ENCODE data around the gene PKHD1.
"Not testable (repeated sequence)": the region's sequence is repeated elsewhere in the genome, so short reads cannot be mapped to it uniquely, and the experiment has no call there.

PKHD1 gene

GRCh38 chr6:51976374-51976773 lies 111.0 kb downstream of the PKHD1 start:
- no peak for DNase-seq

- no peak for DNase-seq
These were observed 114.8 kb downstream of the PKHD1 start for GRCh38 chr6:51972659-51973058.

GRCh38 chr6:51968265-51968664 lies 119.1 kb downstream of the PKHD1 start:
- no peak for DNase-seq

DNA sequence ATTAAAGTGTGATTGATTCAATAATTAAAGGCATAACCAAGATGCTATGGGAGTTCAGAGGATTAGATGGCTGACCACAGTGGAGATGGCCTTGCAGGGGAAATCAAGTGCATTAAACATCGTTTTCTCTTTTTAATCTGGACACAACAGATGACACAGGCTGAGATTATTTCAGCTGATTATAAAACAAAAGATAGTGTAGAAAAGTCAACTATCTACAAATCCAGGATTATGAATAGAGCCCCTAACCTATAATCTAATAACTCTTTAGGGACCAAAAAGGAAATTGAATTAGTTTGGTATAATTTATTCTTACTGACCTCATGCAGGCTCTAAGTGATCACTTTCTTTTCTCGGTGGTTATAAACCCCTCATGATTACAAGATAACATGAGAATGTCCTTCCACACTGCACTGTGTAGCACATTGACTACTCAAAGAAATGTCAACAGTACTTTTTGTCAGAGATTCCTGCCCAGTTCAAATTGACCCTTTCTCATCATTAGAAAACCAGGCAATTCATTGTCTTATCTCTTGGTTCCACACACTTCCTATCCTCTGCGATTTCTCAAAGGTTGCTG lies 122.1 kb downstream of the PKHD1 start:
- no peak for DNase-seq

DNA sequence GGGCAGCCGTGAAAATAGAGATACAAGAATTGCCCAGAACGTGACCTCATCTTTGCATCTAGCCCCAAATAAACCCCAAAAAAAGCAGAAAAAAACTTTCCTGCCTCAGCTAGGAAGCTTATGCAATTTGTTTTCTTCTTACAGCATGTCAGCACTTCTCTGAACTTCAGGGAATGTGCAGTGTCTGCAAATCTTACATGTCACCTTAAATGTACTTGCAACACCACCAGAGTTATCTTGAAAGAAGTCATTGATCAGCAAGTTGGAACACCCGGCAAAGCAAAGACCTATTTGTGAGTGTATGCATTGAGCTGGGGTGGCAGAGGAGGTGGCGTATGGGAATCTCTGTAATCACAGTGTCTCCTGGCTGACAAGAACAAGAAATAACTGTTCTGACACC lies 123.4 kb downstream of the PKHD1 start:
- no peak for DNase-seq

DNA sequence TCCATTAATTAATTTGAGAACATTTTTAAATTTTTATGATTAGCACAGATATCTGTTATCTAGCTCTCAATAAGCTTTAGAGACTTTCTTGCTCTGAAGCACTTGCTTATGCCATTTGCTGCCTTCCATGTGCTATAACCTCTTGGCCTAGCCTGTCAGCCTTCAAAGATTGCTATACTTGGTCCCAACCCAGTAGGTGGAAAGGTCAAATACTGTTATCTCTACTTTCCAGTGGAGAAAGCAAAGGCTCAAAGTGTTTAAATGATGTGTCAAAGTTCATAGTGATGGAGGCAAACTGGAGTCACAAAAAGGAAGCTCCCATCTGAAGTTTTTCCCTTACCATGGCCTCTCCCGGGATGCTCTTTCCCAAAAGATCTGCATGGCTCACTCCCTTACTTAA lies 125.1 kb downstream of the PKHD1 start:
- DNase-seq, result no peak

- no peak for DNase-seq
These were observed 127.0 kb downstream of the PKHD1 start for GRCh38 chr6:51960419-51960818.

DNA sequence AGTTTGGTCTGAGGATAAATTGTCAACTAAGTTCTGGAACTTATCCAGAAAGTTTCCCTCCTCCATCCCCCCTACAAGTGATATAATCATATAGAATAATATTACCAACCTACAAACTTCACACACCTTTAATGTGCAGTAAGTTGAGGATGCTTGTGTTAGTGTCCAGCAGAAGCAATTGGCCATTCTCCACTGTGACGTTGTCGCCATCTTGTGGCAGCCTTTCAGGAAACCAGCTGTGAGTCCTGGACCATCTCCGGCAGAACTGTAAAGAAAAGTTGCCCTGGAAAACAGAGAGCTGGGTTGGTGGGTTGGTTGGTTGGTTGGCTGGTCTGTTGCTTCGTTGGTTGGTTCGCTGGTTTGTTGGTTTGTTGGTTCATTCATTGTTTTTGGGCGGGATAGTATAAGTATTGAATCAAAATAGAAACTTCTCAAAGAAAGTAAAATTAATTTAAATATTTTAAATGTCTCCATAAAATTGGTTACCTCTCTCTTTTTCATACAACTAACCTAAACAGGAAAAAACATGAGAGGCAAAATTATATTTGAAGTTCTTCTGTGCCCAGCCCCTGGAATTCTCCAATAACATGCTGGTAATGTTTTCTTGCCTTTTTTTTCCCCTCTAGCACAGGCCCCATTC lies 127.5 kb downstream of the PKHD1 start:
- DNase-seq, result no peak

DNA sequence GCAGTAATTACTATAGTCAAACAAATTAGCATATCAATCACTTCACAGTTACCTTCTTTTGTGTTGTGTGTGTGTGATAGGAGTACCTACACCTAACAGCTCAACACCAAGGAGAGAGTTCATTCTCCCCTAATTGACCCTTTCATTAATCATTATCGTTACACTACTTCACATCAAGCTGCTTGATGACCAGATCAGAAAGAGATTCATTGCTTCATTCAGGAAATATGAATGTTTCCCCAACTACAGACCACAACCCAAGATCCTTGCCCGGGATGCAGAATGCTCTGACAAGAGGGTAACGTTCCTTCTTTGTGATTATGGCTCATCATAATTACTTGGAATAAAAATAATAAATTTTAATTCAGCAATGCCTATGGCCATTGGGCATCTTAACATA lies 132.7 kb downstream of the PKHD1 start:
- DNase-seq, result no peak

DNA sequence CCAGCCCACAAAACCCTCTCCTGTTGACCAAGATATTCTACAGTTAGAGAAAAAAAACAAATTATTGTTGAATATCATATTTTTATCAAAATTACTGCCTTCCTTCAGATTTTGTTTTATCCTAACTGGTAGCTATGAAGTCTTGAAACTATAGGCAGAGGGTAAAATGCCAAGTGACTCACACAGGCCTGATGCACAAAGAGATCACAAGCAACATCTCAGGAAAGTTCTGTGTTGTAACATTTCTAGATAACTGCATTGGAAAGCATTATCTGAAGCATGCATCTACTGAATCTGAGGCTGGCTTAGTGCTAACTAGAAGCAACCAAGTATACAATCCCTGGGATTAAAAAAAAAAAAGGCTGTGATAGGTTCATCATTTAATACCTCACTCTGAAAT lies 134.2 kb downstream of the PKHD1 start:
- no peak for DNase-seq

DNA sequence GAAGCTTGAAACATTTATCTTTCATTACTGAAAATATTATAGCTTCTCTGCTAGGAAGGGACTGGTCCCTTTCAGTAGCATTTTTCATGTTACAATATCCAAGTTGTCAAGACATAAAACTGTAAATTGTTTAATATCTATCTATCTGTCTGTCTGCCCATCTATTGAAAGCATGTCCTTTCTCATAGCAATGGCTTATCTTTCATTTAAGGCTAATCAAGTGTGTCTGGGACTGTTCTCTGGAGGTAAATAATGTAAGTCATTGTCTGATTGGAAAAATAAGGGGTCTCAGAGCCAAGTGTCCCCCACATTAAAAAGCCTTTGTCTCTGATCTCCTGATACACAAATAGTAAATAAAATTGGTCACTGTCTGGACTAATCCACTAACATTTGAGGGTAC lies 135.5 kb downstream of the PKHD1 start:
- no peak for DNase-seq

DNA sequence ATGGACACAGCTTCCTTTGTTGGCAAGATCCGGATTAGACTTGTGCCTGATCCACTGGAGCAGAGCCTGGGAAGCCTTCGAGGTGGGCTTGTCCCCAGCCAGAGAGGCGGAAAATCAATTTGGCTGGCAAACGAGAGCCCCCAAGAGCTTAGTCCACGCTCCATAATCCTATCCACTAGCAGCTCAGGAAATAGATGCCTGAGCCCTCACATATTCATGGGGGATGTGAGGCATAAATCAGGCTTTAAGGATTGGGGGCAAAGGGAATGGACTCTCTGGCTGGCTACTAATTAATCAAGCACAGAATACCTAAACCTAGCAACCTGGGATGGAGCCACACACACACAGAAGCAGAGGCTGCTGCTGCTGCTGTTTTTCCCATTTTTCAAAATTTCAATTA lies 137.9 kb downstream of the PKHD1 start:
- DNase-seq, result no peak

DNA sequence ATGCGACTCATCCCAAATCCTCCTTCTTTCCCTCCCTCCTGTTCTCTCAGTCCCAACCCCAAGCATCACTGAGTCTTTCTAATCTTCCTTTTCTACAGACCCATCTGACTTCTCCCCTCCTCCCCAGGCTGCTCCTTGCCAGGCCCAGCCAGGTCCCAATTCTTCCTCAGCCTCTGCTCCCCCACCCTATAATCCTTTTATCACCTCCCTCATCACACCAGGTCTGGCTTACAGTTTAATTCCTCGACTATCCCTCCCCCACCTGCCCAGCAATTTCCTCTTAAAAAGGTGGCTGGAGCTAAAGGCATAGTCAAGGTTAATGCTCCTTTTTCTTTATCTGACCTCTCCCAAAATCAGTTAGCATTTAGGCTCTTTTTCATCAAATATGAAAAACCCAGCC lies 147.7 kb downstream of the PKHD1 start:
- DNase-seq, result not testable (repeated sequence)

DNA sequence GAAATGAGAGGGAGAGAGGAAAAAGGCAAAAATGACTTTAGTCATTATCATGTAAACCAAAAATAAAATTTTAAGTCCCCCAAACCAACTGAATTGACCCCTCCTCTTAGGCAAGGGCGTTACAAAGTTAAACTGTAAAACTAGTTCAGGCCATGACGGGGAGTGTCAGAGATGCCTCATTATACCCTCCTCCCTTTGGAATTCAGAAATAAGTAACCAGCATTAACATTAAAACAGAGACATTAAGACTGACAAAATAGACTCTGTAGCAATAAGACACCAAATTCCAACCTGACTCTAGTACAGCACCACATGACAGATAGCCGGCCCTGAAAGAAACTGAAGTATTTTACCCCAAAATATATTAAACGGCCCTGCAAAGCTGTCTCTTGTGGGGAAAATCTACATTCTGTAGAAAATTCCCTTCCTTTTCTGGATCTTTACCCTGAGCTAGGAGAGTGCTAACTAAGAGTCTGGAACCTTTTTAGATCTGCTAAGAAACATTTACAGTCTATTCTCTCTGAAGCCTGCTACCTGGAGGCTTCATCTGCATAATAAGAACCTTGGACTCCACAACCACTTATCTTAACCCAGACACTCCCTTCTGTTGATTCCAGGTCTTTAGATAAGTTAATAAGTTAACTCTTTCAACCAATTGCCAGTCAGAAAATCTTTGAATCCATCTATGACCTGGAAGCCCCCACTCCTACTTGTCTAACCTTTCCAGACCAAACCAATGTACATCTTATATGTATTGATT lies 150.7 kb downstream of the PKHD1 start:
- no peak for DNase-seq

DNA sequence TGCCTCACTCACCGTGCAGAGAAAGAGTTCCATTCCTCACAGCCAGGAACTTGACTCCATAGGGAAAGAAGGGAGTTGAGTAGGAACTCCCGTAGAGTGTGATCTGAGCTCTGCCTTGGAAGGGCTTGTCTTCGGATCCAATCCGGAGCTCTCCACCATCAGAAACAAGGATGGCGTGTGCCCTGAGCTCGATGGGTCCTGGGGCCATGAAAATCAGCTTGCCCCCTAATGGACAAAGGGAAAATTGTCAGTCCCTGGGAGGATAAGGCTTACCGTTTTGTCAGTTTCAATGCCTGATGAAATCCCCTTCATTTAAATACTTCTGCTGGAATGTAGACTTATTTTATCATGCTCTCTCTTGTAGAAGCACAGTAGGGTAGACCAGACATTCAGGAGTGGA lies 153.3 kb downstream of the PKHD1 start:
- DNase-seq, result no peak

DNA sequence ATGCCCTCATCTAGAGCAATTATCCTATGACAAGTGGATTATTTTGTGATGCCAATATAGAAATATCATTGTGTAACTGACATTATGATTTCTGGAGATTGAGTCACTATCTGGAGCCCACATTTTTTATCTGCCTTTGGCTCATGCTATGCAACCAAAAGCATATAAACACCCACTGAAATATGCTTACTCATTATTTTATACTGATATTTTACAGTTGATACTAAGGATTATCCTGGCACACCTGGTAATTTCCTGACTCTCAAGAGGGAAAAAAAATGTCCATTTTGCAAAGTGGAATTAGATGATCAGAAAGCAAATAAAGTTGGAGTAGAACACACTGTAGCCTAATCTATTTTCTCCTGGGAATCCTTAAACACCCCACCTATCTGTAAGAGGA lies 154.5 kb downstream of the PKHD1 start:
- DNase-seq, result no peak

- no peak for DNase-seq
These were observed 156.8 kb downstream of the PKHD1 start for GRCh38 chr6:51930602-51931001.

DNA sequence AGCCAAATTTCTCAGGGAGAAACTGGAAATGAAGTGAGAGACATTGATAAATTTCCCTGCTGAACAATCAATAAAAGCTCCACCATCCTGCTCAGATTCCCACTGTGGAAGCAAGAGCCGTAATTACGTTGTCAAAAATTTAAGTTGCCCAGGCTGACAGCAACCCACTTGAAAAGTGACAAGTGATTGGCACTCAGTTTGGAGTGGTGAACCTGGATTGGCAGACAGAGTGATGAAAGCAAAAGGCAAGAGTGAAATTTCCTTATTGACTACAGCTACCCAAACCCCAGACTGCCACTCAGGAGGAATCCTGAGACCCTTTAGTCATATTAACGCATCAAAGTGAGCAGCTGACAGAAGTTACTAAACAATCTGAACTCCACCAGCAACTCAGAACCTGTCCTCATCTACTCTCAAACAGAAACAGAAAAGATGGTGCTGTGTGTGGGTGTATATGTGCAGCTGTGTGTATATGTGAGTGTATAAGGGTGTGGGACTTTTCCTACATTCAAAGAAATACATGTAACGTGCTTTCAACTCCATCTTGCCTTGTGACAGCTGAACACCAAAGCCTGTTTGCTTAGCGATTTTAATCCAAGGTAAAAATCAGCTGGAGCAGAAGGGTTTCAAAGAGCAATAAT lies 157.4 kb downstream of the PKHD1 start:
- no peak for DNase-seq

DNA sequence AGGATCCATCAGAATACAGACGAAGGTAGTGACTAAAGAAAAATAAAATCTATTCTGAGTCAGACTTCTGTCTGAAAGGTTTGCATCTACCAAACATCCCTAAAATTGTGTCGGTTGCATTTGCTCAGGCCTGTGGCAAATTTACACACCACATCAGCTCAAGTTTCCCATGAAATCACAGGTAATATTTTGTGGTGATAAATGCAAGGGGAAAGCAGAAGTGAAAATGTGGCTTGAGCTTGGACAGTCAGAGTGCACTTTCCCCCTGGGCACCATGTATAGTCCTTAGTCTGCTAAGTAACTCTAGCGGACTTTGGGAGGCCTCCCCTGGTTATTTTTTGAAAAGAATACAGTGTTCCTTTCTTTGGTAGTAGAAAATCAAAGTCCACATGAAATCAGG lies 159.1 kb downstream of the PKHD1 start:
- no peak for DNase-seq

DNA sequence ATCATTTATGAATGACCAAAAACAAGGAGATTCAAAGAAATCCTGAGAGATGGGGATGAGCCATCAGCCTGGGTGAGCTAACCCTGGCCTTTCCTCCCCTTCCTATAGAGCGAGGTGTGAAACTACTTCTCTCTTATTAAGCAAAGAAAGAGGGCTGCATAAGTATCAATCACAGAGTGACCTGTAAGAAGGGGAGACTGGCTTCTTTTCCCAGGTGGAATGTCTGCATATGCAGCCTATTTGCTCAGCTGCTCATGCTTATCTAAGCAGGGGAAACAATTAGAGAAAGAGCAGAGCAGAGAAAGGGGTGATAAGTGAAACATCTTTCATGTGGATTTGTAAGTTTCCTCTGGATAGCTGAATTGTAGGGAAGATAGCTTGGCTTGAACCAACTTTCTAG lies 160.0 kb downstream of the PKHD1 start:
- no peak for DNase-seq

DNA sequence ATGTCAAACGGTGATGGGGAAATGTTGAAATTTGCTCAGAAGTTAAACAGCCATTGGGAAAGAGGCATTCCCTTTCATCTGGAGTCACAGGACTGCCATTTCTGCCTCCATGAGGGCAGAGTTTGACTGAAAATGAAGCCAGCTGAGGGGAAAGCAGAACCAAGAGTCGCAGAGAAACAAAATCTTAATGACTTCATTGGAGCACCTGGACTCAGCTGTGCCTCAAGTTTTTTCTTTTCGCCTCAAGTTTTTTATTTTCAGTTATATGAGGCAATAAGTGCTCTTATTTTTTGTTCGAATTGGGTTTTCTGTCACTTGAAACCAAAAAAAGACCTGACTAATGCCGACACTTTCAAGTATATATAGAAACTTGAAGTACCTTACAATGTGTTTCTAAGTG lies 161.3 kb downstream of the PKHD1 start:
- DNase-seq, result no peak

DNA sequence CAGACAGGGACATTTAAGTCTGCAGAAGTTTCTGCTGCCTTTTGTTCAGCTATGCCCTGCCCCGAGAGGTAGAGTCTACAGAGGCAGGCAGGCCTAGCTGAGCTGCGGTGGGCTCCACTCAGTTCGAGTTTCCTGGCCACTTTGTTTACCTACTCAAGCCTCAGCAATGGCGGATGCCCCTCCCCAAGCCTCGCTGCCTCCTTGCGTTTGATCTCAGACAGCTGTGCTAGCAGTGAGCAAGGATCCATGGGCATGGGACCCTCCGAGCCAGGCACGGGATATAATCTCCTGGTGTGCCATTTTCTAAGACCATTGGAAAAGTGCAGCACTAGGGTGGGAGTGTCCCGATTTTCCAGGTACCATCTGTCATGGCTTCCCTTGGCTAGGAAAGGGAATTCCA lies 164.9 kb downstream of the PKHD1 start:
- not testable (repeated sequence) for DNase-seq

- DNase-seq, result not testable (repeated sequence)
These were observed 169.1 kb downstream of the PKHD1 start for GRCh38 chr6:51918347-51918746.

DNA sequence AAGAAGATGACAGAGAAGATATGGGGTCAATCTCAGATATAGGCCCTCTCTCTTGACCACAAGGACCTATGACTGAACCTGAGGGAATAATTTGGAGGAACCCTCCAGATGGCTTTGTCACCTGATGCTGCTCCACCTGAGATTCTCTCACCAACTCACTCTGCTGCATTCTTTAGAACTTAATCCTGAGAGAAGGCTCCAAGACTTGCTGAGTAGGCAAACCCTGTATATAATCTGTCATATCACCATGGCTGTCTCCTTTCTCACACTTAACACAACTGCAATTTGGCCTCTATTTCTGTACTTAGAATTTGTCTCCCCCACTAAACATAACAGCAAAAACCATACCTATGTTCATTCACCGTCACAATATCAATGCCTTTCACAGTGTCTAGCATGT lies 172.3 kb downstream of the PKHD1 start:
- no peak for DNase-seq

Measured in NCI-H524 treated with DMSO at 0.1 percent for 48 hours (cell line).